Measurements from ENCODE around the gene TMEM225B.
"Not testable (repeated sequence)": the region's sequence is repeated elsewhere in the genome, so short reads cannot be mapped to it uniquely, and the experiment has no call there.

Gene TMEM225B

GRCh38 chr7:99623091-99623693 is 25.1 kb downstream of the TMEM225B start:
- DNase-seq (ENCODE audit: low read depth in 2 of 2), result no peak

- no peak for DNase-seq (ENCODE audit: low read depth in 2 of 2)
Observed at GRCh38 chr7:99623702-99624447, 25.8 kb downstream of the TMEM225B start.

GRCh38 chr7:99624484-99624883 is 26.4 kb downstream of the TMEM225B start:
- DNase-seq (ENCODE audit: low read depth in 2 of 2), result no peak

GRCh38 chr7:99625321-99625720 is 27.3 kb downstream of the TMEM225B start:
- DNase-seq (ENCODE audit: low read depth in 2 of 2), result no peak

- no peak for DNase-seq (ENCODE audit: low read depth in 2 of 2)
Observed at GRCh38 chr7:99625961-99626360, 27.9 kb downstream of the TMEM225B start.

GRCh38 chr7:99626661-99627060 is 28.6 kb downstream of the TMEM225B start:
- no peak for DNase-seq (ENCODE audit: low read depth in 2 of 2)

GRCh38 chr7:99627513-99627912 is 29.4 kb downstream of the TMEM225B start:
- no peak for DNase-seq (ENCODE audit: low read depth in 2 of 2)

- DNase-seq (ENCODE audit: low read depth in 2 of 2), result no peak
Observed at GRCh38 chr7:99628471-99629465, 30.7 kb downstream of the TMEM225B start.

- no peak for DNase-seq (ENCODE audit: low read depth in 2 of 2)
Observed at GRCh38 chr7:99629643-99630042, 31.6 kb downstream of the TMEM225B start.

GRCh38 chr7:99631295-99632109 is 33.4 kb downstream of the TMEM225B start:
- DNase-seq (ENCODE audit: low read depth in 2 of 2), result no peak

- DNase-seq (ENCODE audit: low read depth in 2 of 2), result not testable (repeated sequence)
Observed at GRCh38 chr7:99637414-99637813, 39.3 kb downstream of the TMEM225B start.

- DNase-seq (ENCODE audit: low read depth in 2 of 2), result no peak
Observed at GRCh38 chr7:99638731-99639130, 40.7 kb downstream of the TMEM225B start.

GRCh38 chr7:99639267-99639666 is 41.2 kb downstream of the TMEM225B start:
- no peak for DNase-seq (ENCODE audit: low read depth in 2 of 2)

GRCh38 chr7:99642027-99642426 is 44.0 kb downstream of the TMEM225B start:
- no peak for DNase-seq (ENCODE audit: low read depth in 2 of 2)

GRCh38 chr7:99643464-99643863 is 45.4 kb downstream of the TMEM225B start:
- no peak for DNase-seq (ENCODE audit: low read depth in 2 of 2)

- DNase-seq (ENCODE audit: low read depth in 2 of 2), result no peak
Observed at GRCh38 chr7:99644431-99644830, 46.4 kb downstream of the TMEM225B start.

GRCh38 chr7:99645590-99645989 is 47.5 kb downstream of the TMEM225B start:
- DNase-seq (ENCODE audit: low read depth in 2 of 2), result no peak

- no peak for DNase-seq (ENCODE audit: low read depth in 2 of 2)
Observed at GRCh38 chr7:99648843-99649242, 50.8 kb downstream of the TMEM225B start.

GRCh38 chr7:99651290-99651689 is 53.2 kb downstream of the TMEM225B start:
- DNase-seq (ENCODE audit: low read depth in 2 of 2), result no peak

GRCh38 chr7:99652671-99653070 is 54.6 kb downstream of the TMEM225B start:
- DNase-seq (ENCODE audit: low read depth in 2 of 2), result no peak

GRCh38 chr7:99653269-99653668 is 55.2 kb downstream of the TMEM225B start:
- not testable (repeated sequence) for DNase-seq (ENCODE audit: low read depth in 2 of 2)
